GM21381 (cell line): ENCODE results near the gene PAK3.

Experiments
- ATAC-seq: cut with Tn5 transposase; IDR thresholded peaks from one replicate; pipeline ENCODE4 v1.9.1; 2021; ENCODE audit warnings: mild to moderate bottlenecking, moderate library complexity; ENCODE audit not compliant: unreplicated experiment

PAK3 gene

DNA sequence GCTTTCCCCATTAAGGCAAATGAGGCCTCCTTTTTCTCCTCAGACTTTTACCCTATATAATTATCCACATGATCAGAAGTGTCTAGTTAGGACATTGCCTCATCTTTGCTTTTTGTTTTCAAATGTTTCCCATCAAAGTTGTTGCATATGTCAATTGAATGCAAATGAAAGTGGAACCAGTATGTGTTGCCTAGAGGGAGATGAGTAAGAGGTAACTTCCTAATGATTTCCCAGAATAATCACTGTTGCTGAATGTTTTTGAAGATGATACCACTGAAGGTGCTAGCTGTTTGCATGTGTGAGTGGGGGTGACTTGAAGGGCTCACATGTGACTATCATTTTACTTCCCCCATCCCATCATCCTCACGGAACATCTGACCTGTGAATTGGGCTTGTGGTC is 33.9 kb downstream of the PAK3 start:
- no peak for ATAC-seq

- no peak for ATAC-seq
Measured at GRCh38 chrX:111131572-111131971, 35.6 kb downstream of the PAK3 start.

GRCh38 chrX:111133389-111133788 is 37.4 kb downstream of the PAK3 start:
- ATAC-seq: no peak

- no peak for ATAC-seq
Measured at GRCh38 chrX:111145878-111146277, 49.9 kb downstream of the PAK3 start.

DNA sequence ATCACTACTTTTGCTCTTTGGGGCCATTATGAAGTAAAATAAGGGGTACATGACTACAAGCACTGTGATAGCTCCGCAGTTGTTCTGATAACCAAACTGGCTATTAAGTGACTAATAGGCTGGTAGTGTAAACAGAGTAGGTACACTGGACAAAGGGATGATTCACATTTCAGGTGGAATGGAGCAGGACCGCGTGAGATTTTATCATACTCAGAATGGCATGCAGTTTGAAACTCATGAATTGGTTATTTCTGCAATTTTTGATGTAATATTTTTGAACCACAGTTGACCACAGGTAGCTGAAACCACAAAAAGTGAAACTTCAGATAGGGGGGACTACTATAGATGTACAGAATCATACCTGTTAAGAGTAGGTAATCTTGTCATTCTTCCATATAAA is 55.8 kb downstream of the PAK3 start:
- ATAC-seq: no peak

DNA sequence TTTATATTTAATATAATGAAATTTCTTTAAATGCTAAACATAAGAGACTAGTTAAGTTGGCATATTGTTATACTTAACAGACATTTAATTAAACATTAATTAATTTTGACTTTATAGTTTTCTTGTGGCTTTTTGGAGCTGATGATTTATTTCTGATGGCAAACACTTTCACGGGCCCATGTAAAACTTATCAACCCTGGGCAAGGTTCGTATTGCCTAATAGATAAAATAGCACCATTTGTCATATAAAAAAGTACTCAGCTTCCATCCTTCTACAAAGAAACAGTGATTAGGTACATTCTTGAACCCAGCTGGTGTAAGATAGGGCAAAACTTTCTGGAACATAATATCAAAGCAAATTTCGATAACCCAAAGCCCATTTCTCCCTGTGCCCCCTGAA is 63.2 kb downstream of the PAK3 start:
- ATAC-seq: no peak

DNA sequence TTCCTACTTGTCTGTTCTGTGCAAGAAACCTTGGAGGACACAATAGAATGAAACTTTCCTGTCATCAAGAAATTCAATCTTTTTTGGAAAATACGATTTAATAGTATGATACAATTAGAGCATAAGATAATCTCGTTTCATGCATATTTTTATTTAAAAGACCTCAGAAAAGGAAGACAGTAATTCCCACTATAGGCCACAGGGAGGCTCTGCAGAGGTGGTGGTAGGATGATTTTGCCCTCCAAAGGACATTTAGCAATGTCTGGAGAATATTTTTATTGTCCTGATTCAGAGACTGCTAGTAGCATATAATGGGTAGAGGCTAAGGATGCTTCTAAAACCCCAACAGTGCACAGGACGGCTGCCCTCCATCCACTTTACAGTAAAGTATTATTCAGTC is 68.7 kb downstream of the PAK3 start:
- no peak for ATAC-seq

DNA sequence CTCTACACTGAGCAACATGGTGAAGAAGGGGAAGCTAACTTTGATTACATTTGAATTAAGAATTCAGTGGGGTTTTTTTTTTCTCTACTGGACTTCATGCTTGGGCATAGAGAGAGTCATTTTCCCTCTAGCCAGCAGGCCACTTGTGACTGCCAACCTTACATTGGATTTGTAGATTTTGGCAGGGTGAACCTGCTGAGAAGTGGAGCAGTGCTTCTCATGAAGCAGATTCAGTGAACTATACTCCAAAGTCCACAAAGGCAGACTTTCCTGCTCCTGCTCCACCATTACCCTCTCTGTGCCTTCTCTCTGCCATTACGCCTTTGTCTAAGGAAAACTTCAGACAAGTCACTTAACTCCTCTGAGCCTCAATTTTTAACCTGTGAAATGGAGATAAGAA is 69.9 kb downstream of the PAK3 start:
- no peak for ATAC-seq

- no peak for ATAC-seq
Measured at GRCh38 chrX:111167334-111167733, 71.3 kb downstream of the PAK3 start.

GRCh38 chrX:111168314-111168713 is 72.3 kb downstream of the PAK3 start:
- no peak for ATAC-seq

- no peak for ATAC-seq
Measured at GRCh38 chrX:111169141-111169540, 73.2 kb downstream of the PAK3 start.

DNA sequence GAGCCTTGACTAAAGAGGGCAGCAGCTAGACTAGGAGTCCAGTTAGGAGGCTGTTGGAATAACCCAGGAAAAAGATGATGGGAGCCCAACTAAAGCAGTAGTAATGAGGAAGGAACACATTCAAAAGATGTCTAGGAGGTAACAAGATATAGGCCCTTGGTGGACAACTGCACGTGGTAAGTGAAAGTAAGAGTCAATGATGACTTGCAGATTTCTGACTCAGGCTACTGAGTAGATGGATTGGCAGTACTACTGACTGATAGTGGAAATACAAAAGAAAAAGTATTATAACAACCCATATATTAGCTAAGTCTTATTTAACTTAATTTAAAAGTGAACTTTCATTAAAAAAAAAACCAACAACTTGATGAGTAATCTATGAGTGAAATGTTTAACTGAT is 74.0 kb downstream of the PAK3 start:
- no peak for ATAC-seq

DNA sequence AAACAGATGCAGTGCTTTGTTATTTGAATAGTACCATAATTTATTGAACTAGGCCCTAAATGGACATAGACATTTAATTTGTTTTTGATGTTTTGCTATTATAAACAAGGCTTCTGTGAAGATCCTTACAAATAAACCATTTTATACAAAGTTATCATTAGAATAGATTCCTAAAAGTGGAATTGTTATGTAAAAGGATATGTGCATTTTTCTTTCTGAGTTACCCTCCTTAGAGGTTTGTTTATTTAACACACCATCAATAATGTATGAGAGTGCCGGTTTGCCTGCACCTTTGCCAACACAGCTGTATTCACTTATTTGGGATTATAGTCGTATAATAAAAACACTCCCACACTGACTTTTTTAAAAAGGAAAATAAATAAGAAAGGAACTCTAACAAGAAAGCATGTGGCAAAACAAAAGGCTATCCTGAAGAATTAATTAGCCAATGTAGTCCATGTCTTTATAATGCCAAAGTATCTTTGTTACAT is 84.8 kb downstream of the PAK3 start:
- ATAC-seq: no peak

- no peak for ATAC-seq
Measured at GRCh38 chrX:111181951-111182350, 86.0 kb downstream of the PAK3 start.

GRCh38 chrX:111182997-111183396 is 87.0 kb downstream of the PAK3 start:
- no peak for ATAC-seq

DNA sequence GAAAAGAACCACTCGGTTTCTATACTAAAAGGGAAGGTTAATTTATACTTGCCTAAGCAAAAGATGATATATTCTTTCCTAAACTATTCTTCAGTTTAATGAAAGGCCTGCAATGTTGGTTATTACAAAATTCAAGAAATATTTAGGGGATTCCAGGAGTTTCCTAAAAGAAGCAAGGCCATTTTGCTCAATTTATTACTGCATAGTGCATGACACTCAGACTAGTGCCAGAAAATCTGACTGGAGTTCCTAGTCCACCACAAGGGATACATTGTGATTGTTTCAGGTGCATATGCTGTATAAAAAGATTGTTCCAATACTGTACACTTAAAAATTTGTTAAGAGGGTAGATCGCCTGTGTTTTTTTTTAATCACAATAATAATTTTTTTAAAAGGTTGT is 95.6 kb downstream of the PAK3 start:
- ATAC-seq: no peak

GRCh38 chrX:111199505-111199904 is 103.5 kb downstream of the PAK3 start:
- ATAC-seq: no peak

DNA sequence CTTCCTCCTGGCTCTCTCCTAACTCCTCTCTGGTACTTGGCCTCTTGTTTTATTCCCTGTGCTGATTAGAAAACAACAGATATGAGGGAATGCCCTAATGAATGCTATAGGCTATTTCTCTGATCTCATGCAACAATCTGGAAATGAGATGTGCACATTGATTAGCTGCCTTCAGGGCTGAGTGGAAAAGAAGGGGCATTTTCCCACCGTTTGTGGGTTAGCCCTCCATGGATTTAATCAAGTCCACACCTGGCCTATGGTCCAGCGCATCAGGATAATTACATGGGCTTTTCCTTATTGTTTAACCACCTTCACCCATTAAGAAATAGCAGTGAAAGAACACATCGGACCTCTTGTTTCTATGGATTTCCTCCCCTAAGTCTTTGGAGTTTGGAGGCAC is 104.3 kb downstream of the PAK3 start:
- ATAC-seq: no peak

- ATAC-seq: no peak
Measured at GRCh38 chrX:111207851-111208250, 111.9 kb downstream of the PAK3 start.

DNA sequence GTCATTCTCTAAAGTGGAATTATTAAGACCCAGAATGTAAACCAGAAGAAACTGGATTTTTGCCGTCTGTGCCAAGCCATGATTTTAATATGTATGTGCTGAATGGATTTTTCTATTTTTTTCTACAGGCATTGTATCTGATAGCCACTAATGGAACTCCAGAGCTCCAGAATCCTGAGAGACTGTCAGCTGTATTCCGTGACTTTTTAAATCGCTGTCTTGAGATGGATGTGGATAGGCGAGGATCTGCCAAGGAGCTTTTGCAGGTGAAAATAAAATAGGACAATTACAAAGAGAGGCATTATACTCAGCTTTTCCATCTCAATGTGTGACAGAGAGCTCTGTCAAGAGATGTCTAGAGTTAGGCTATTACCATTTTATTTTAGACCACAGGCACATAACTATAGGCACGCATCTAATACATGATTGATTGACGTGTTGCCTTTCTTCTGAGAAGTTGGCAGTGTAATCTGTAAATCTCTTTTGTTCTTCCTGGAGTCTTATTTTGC is 120.4 kb downstream of the PAK3 start:
- ATAC-seq: no peak

- no peak for ATAC-seq
Measured at GRCh38 chrX:111244235-111244750, 148.3 kb downstream of the PAK3 start.

DNA sequence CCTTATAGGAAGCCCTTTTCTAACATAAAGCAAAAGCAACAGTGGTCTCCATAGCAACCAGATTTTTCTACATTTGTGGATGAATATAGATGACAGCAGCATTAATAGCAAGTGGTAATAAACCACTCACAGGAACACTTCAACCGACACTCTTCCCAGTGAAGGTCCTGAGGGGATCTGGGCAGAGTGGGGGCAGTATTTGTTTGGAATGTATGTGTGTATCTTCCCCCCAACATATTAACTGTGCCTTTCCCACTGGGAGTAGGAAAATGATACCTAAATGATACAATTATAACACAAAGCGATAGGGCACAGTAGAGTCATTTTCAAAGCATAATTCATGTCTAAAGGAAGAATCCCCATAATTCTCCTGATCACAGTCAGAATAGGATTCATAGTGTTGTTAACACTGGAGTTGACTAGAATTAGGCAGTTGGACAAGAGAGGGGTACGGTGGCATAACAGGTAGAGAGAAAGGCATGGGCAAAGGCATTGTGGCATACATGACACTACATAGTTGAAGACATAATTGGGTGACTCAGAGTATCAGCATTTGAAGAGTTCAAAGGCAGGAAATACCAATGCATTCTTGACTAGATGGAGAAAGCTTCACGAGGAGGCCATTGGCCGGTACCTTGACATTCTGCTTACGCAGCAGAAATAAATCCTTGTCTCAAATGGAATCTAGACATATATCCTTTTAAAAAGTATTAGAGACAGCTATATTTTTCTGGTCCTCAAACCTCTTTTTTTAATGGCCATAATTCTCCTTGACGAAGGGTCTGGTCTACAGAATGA is 159.1 kb downstream of the PAK3 start:
- ATAC-seq: no peak

GRCh38 chrX:111257733-111258132 is 161.7 kb downstream of the PAK3 start:
- ATAC-seq: no peak
